HepG2 (cell line): ENCODE measurements around the gene MAT2A. TPM values are rescaled to one million over a fixed set of nuclear protein-coding genes. Genes with fewer than 3 reads are reported as not detected.

Experiments used
- AKAP8 ChIP-seq: sonication (generic); formaldehyde crosslinking; IDR thresholded peaks from 2 replicates; pipeline ENCODE4 v1.5.1; 2020; ENCODE audit warnings: mild to moderate bottlenecking, missing genetic modification reagents
- IKZF4 ChIP-seq: sonication (generic); formaldehyde crosslinking; IDR thresholded peaks from 2 replicates; pipeline ENCODE4 v1.5.1; 2020; ENCODE audit warnings: borderline replicate concordance, mild to moderate bottlenecking, low read depth, missing genetic modification reagents; ENCODE audit errors: not compliant biosample characterization
- JUN ChIP-seq: sonication (generic); formaldehyde crosslinking; IDR thresholded peaks from 2 replicates; pipeline ENCODE4 v1.4.0; 2020; ENCODE audit warnings: mild to moderate bottlenecking, missing genetic modification reagents
- MTA1 ChIP-seq: sonication (generic); formaldehyde crosslinking; IDR thresholded peaks from 2 replicates; pipeline ENCODE4 v1.4.0; 2020; ENCODE audit warnings: missing genetic modification reagents, mild to moderate bottlenecking, borderline replicate concordance
- NFE2L1 ChIP-seq: sonication (generic); formaldehyde crosslinking; IDR thresholded peaks from 2 replicates; pipeline ENCODE4 v1.4.0; 2020; ENCODE audit warnings: missing genetic modification reagents, mild to moderate bottlenecking, borderline replicate concordance
- POLR2AphosphoS2 ChIP-seq: IDR thresholded peaks from 2 replicates; pipeline ENCODE4 v1.6.1; 2011; ENCODE audit warnings: low read depth, low read length, improper control_type of control experiment
- RBAK ChIP-seq: sonication (generic); formaldehyde crosslinking; IDR thresholded peaks from 2 replicates; pipeline ENCODE4 v1.5.1; 2020; ENCODE audit warnings: mild to moderate bottlenecking, missing genetic modification reagents
- REXO4 ChIP-seq: sonication (generic); formaldehyde crosslinking; IDR thresholded peaks from 2 replicates; pipeline ENCODE4 v1.8.0; 2022; ENCODE audit warnings: missing genetic modification reagents, mild to moderate bottlenecking, borderline replicate concordance
- SIN3A ChIP-seq: IDR thresholded peaks from 2 replicates; pipeline ENCODE4 v1.6.1; 2011; ENCODE audit warnings: low read depth, mild to moderate bottlenecking, control low read depth, low read length, borderline replicate concordance
- TBX2 ChIP-seq: sonication (generic); formaldehyde crosslinking; IDR thresholded peaks from 2 replicates; pipeline ENCODE4 v1.5.0; 2020; ENCODE audit warnings: missing genetic modification reagents, mild to moderate bottlenecking, borderline replicate concordance
- TCF12 ChIP-seq, 2 experiments: fragments of 450-650 bp in 1 of 2; sonication (generic) in 1 of 2; formaldehyde crosslinking in 1 of 2; IDR thresholded peaks; 2 replicates each; pipeline versions ENCODE4 v1.6.1 to v1.8.0; 2017 to 2022; ENCODE audit warnings: antibody characterized with exemption in 1 of 2, mild to moderate bottlenecking in 1 of 2, missing genetic modification reagents in 1 of 2, moderate library complexity in 1 of 2
- ZKSCAN8 ChIP-seq: IDR thresholded peaks from 2 replicates; pipeline ENCODE4 v1.6.1; 2016; ENCODE audit warnings: borderline replicate concordance, missing genetic modification reagents, missing compliant biosample characterization
- ZNF205 ChIP-seq: IDR thresholded peaks from 2 replicates; pipeline ENCODE4 v1.6.1; 2018; ENCODE audit warnings: missing biosample characterization, missing genetic modification reagents
- ZNF30 ChIP-seq: sonication (generic); formaldehyde crosslinking; IDR thresholded peaks from 2 replicates; pipeline ENCODE4 v1.5.0; 2020; ENCODE audit warnings: mild to moderate bottlenecking, missing genetic modification reagents
- ZNF331 ChIP-seq: sonication (generic); formaldehyde crosslinking; IDR thresholded peaks from 2 replicates; pipeline ENCODE4 v1.4.0; 2020; ENCODE audit warnings: missing genetic modification reagents
- ZNF616 ChIP-seq: sonication (generic); formaldehyde crosslinking; IDR thresholded peaks from 2 replicates; pipeline ENCODE4 v1.5.0; 2020; ENCODE audit warnings: low read depth, mild to moderate bottlenecking, missing genetic modification reagents
- ZNF879 ChIP-seq: sonication (generic); formaldehyde crosslinking; IDR thresholded peaks from 2 replicates; pipeline ENCODE4 v1.8.1; 2023; ENCODE audit warnings: missing genetic modification reagents
- polyA plus RNA-seq, 8 experiments: library from polyadenylated mRNA; depleted of rRNA in 3 of 8; stranded (reverse) in 7 of 8; unstranded in 1 of 8; fragments of >200 nt; fragmentation: Illumina TruSeq in 4 of 8; extraction: Trizol in 4 of 8; gene quantifications; 2 replicates each; pipeline versions ENCODE4 v1.2.1 to v1.2.3, GENCODE V29; 2011 to 2016; ENCODE audit warnings: low read depth in 4 of 8, missing spikeins in 1 of 8, mixed read lengths in 1 of 8; ENCODE audit not compliant: insufficient read depth in 1 of 8
- total RNA-seq, 5 experiments: library from RNA; depleted of rRNA; stranded (reverse); fragments of >200 nt; fragmentation: Illumina TruSeq; extraction: Trizol; gene quantifications; 2 replicates each; pipeline ENCODE4 v1.2.3, GENCODE V29; 2016; ENCODE audit warnings: low read depth in 1 of 5
- TF ChIP-seq, protein P1 (sequence below): sonication (generic); formaldehyde crosslinking; IDR thresholded peaks from 2 replicates; pipeline ENCODE4 v1.4.0; 2020; ENCODE audit warnings: missing genetic modification reagents
- TF ChIP-seq, protein P2 (sequence below): sonication (generic); formaldehyde crosslinking; IDR thresholded peaks from 2 replicates; pipeline ENCODE4 v1.8.1; 2023; ENCODE audit warnings: mild to moderate bottlenecking, missing genetic modification reagents, borderline replicate concordance
- TF ChIP-seq, protein P3 (sequence below): sonication (generic); formaldehyde crosslinking; IDR thresholded peaks from 2 replicates; pipeline ENCODE4 v1.5.0; 2020; ENCODE audit warnings: missing genetic modification reagents
- TF ChIP-seq, protein P4 (sequence below): sonication (generic); formaldehyde crosslinking; IDR thresholded peaks from 2 replicates; pipeline ENCODE4 v1.9.0; 2021; ENCODE audit warnings: missing genetic modification reagents, borderline replicate concordance
- TF ChIP-seq, protein P5 (sequence below): fragments of 450-650 bp; IDR thresholded peaks from 2 replicates; pipeline ENCODE4 v1.6.1; 2016

The MAT2A gene
- total and polyA plus RNA-seq, 2 of the 13 experiments (the other 11 are each of a cell fraction or from before 2014, with no cell fraction given), result 155 to 331 TPM

DNA sequence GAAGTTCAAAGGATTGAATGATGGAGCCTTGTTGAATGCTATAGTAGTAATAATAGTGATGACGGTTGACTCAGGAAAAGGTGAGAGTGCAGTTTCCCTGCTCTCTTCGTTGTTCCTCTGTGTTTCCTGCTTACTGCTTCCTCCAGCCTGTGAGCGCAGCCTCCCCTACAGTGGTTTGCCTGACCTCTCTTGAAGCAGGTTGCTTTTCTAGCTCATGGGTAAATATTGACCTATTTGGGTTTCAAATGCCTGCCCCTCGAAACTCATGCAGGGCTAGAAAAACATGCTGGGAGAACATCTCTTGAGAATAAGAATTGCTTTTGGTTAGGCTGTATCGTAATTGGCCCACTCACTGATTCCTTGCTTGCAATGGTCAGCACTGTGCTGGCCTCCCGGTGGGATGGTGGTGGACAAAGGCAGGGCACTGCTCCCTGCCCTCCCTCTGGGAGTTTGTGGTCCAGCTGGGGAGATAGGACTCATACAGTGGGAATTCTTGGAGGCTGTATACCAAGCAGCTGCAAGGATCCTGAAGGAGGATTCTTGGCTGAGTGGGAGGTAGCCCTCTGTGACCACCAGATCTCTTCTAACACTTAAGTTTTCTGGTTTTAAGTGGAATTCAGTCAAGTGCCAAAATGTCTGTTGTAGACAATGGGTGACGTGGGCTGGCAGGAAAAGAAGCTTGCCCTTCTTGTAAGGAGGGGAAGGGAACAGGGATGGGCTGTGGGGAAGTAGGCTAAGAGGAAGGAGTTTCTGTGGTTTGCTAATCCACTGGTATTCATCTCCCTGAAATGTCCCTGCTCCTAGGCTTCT, 51.2 kb downstream of the MAT2A start (continued):
- TF ChIP-seq, protein P1, sequence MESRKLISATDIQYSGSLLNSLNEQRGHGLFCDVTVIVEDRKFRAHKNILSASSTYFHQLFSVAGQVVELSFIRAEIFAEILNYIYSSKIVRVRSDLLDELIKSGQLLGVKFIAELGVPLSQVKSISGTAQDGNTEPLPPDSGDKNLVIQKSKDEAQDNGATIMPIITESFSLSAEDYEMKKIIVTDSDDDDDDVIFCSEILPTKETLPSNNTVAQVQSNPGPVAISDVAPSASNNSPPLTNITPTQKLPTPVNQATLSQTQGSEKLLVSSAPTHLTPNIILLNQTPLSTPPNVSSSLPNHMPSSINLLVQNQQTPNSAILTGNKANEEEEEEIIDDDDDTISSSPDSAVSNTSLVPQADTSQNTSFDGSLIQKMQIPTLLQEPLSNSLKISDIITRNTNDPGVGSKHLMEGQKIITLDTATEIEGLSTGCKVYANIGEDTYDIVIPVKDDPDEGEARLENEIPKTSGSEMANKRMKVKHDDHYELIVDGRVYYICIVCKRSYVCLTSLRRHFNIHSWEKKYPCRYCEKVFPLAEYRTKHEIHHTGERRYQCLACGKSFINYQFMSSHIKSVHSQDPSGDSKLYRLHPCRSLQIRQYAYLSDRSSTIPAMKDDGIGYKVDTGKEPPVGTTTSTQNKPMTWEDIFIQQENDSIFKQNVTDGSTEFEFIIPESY (CRISPR knock-in tag), result no peak
- TF ChIP-seq TCF12 (IDR thresholded peaks at IDR 0.05) (no peak), TCF12 (CRISPR knock-in tag; IDR thresholded peaks at IDR 0.05) (no peak), JUN (no peak; the same call in 1 of the 2 replicates), SIN3A (no peak), NFE2L1 (CRISPR knock-in tag) (no peak), POLR2AphosphoS2 (no peak), REXO4 (CRISPR knock-in tag) (no peak), ZNF331 (no peak; the same call in 1 of the 2 replicates), MTA1 (no peak), TBX2 (CRISPR knock-in tag) (peak; percentile 80; the same call in 1 of the 2 replicates), RBAK (CRISPR knock-in tag) (peak; percentile 74; the same call in 1 of the 2 replicates), ZNF30 (no peak), ZNF879 (CRISPR knock-in tag) (no peak), IKZF4 (CRISPR knock-in tag) (no peak), AKAP8 (peak; percentile 69; the same call in 1 of the 2 replicates), ZNF616 (CRISPR knock-in tag) (no peak), ZKSCAN8 (peak; percentile 71), ZNF205 (CRISPR knock-in tag) (no peak; the same call in 1 of the 2 replicates)
- TF ChIP-seq, protein P2, sequence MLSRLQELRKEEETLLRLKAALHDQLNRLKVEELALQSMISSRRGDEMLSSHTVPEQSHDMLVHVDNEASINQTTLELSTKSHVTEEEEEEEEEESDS (CRISPR knock-in tag), result no peak
- TF ChIP-seq, protein P3, sequence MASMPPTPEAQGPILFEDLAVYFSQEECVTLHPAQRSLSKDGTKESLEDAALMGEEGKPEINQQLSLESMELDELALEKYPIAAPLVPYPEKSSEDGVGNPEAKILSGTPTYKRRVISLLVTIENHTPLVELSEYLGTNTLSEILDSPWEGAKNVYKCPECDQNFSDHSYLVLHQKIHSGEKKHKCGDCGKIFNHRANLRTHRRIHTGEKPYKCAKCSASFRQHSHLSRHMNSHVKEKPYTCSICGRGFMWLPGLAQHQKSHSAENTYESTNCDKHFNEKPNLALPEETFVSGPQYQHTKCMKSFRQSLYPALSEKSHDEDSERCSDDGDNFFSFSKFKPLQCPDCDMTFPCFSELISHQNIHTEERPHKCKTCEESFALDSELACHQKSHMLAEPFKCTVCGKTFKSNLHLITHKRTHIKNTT (CRISPR knock-in tag), result no peak
- TF ChIP-seq, protein P4, sequence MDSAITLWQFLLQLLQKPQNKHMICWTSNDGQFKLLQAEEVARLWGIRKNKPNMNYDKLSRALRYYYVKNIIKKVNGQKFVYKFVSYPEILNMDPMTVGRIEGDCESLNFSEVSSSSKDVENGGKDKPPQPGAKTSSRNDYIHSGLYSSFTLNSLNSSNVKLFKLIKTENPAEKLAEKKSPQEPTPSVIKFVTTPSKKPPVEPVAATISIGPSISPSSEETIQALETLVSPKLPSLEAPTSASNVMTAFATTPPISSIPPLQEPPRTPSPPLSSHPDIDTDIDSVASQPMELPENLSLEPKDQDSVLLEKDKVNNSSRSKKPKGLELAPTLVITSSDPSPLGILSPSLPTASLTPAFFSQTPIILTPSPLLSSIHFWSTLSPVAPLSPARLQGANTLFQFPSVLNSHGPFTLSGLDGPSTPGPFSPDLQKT (CRISPR knock-in tag), result no peak
- TF ChIP-seq, protein P5, sequence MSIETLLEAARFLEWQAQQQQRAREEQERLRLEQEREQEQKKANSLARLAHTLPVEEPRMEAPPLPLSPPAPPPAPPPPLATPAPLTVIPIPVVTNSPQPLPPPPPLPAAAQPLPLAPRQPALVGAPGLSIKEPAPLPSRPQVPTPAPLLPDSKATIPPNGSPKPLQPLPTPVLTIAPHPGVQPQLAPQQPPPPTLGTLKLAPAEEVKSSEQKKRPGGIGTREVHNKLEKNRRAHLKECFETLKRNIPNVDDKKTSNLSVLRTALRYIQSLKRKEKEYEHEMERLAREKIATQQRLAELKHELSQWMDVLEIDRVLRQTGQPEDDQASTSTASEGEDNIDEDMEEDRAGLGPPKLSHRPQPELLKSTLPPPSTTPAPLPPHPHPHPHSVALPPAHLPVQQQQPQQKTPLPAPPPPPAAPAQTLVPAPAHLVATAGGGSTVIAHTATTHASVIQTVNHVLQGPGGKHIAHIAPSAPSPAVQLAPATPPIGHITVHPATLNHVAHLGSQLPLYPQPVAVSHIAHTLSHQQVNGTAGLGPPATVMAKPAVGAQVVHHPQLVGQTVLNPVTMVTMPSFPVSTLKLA, result no peak
